Progenitor cell of endocrine pancreas (in vitro differentiated cells): ENCODE data around the gene FASN. TPM values are rescaled to one million over a fixed set of nuclear protein-coding genes. Genes with fewer than 3 reads are reported as not detected.

ENCODE experiments used
- DNase-seq: peaks from one replicate; pipeline ENCODE4 v3.0.0; 2021; ENCODE audit warnings: low spot score; ENCODE audit not compliant: unreplicated experiment
- H3K27ac Mint-ChIP-seq: 2 replicates; pipeline ENCODE4 v1.8.0; 2021; ENCODE audit warnings: mild to moderate bottlenecking, moderate library complexity, mixed read lengths
- H3K27me3 Mint-ChIP-seq: 2 replicates; pipeline ENCODE4 v1.8.0; 2021; ENCODE audit warnings: mixed read lengths
- H3K36me3 Mint-ChIP-seq: 2 replicates; pipeline ENCODE4 v1.8.0; 2022; ENCODE audit warnings: mixed read lengths; ENCODE audit not compliant: insufficient read depth
- H3K4me1 Mint-ChIP-seq: 2 replicates; pipeline ENCODE4 v1.8.0; 2021; ENCODE audit warnings: low read depth, mixed read lengths
- H3K4me3 Mint-ChIP-seq: 2 replicates; pipeline ENCODE4 v1.8.0; 2021; ENCODE audit warnings: low read depth, mild to moderate bottlenecking, moderate library complexity, mixed read lengths
- H3K9me3 Mint-ChIP-seq: 2 replicates; pipeline ENCODE4 v1.8.0; 2021; ENCODE audit warnings: low read depth, mixed read lengths
- total RNA-seq: library from RNA; stranded (reverse); gene quantifications from 2 replicates; pipeline ENCODE4 v1.2.1, GENCODE V29; 2021
- TF ChIP-seq, protein P1 (sequence below): fragments of 200-600 bp; sonication (generic); IDR thresholded peaks from one replicate; pipeline ENCODE4 v1.5.0; 2021; ENCODE audit warnings: antibody characterized with exemption, mild to moderate bottlenecking; ENCODE audit not compliant: unreplicated experiment

The FASN gene
- total RNA-seq, 1 donor from 2014 or later, result 308 TPM

DNA sequence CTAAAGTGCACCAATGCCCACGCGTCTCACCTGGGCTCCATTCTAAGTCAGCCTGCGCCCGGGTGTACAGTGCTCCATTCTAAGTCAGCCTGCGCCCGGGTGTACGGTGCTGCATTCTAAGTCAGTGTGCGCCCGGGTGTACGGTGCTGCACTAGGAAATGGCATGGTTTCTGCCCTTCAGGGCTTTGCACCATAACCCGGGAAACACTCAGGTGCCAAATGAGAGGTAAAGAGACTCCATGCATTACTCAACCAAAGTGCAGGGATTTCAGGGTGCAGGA, 29.2 kb upstream of the FASN start:
- DNase-seq, result no peak
- Mint-ChIP-seq H3K9me3 (no peaks in the 10 kb centered on the region), H3K36me3 (peaks cover 21% of the 10 kb centered on the region), H3K27ac (no peak overlapping the region), H3K27me3 (no peaks in the 10 kb centered on the region), H3K4me1 (no peaks in the 10 kb centered on the region), H3K4me3 (no peak overlapping the region)
- TF ChIP-seq, protein P1, sequence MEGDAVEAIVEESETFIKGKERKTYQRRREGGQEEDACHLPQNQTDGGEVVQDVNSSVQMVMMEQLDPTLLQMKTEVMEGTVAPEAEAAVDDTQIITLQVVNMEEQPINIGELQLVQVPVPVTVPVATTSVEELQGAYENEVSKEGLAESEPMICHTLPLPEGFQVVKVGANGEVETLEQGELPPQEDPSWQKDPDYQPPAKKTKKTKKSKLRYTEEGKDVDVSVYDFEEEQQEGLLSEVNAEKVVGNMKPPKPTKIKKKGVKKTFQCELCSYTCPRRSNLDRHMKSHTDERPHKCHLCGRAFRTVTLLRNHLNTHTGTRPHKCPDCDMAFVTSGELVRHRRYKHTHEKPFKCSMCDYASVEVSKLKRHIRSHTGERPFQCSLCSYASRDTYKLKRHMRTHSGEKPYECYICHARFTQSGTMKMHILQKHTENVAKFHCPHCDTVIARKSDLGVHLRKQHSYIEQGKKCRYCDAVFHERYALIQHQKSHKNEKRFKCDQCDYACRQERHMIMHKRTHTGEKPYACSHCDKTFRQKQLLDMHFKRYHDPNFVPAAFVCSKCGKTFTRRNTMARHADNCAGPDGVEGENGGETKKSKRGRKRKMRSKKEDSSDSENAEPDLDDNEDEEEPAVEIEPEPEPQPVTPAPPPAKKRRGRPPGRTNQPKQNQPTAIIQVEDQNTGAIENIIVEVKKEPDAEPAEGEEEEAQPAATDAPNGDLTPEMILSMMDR, result no peak

GRCh38 chr17:82126556-82127314, 28.7 kb upstream of the FASN start:
- no peaks in the 10 kb centered on the region for H3K27me3 Mint-ChIP-seq
- H3K36me3 Mint-ChIP-seq, result peaks cover 21% of the 10 kb centered on the region
- DNase-seq, result no peak
- H3K4me3 Mint-ChIP-seq, result no peak overlapping the region
- no peak overlapping the region for H3K27ac Mint-ChIP-seq
- no peaks in the 10 kb centered on the region for H3K9me3 Mint-ChIP-seq
- TF ChIP-seq, protein P1, result no peak
- H3K4me1 Mint-ChIP-seq, result no peaks in the 10 kb centered on the region

- H3K27ac Mint-ChIP-seq, result no peak overlapping the region
- H3K36me3 Mint-ChIP-seq, result peaks cover 21% of the 10 kb centered on the region
- no peak overlapping the region for H3K4me3 Mint-ChIP-seq
- H3K27me3 Mint-ChIP-seq, result no peaks in the 10 kb centered on the region
- H3K4me1 Mint-ChIP-seq, result peaks cover 8% of the 10 kb centered on the region
- no peak for DNase-seq
- TF ChIP-seq, protein P1, result no peak
- H3K9me3 Mint-ChIP-seq, result no peaks in the 10 kb centered on the region
These were observed 26.1 kb upstream of the FASN start for GRCh38 chr17:82124101-82124500.

GRCh38 chr17:82121660-82122629, 23.9 kb upstream of the FASN start:
- no peak for DNase-seq
- Mint-ChIP-seq H3K36me3 (peaks cover 21% of the 10 kb centered on the region), H3K27ac (no peak overlapping the region), H3K9me3 (no peaks in the 10 kb centered on the region), H3K4me3 (no peak overlapping the region), H3K27me3 (no peaks in the 10 kb centered on the region), H3K4me1 (peaks cover 26% of the 10 kb centered on the region)
- TF ChIP-seq, protein P1, result no peak

DNA sequence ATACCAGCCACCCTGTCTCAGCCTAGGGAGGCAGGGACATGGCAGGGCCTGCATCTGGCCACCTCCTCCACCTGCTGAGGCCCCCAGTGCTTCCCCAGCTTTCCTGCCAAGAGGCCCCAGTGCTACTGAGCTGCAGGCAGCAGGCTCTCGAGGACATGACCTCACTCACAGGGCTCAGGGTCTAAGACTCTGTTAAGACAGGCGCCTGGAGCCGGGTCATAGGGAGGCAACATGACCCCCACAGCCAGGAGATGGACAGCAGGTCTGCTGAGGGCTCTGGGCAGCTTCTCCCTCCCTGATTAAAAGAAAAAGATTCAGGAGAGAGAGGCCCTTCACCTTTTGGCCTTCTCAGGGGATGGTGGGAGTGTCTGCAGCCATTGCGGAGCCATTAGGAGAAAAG, 23.2 kb upstream of the FASN start:
- Mint-ChIP-seq H3K9me3 (no peaks in the 10 kb centered on the region), H3K4me1 (peaks cover 28% of the 10 kb centered on the region), H3K36me3 (peaks cover 15% of the 10 kb centered on the region), H3K27ac (no peak overlapping the region), H3K27me3 (no peaks in the 10 kb centered on the region), H3K4me3 (no peak overlapping the region)
- DNase-seq, result no peak
- TF ChIP-seq, protein P1, result no peak
